Activated CD8-positive, alpha-beta memory T cell treated with anti-CD3 and anti-CD28 coated beads for 48 hours (primary cell): ENCODE results near the gene CASQ2.

Experiments
- DNase-seq, 3 experiments: peaks; one replicate each; pipeline ENCODE4 v3.0.0-alpha.2; 2020; ENCODE audit warnings: low read depth in 2 of 3, low spot score in 2 of 3

The CASQ2 gene

GRCh38 chr1:115697619-115698018 lies 70.9 kb downstream of the CASQ2 start:
- no peak for DNase-seq

GRCh38 chr1:115694805-115695204 lies 73.7 kb downstream of the CASQ2 start:
- no peak for DNase-seq

DNA sequence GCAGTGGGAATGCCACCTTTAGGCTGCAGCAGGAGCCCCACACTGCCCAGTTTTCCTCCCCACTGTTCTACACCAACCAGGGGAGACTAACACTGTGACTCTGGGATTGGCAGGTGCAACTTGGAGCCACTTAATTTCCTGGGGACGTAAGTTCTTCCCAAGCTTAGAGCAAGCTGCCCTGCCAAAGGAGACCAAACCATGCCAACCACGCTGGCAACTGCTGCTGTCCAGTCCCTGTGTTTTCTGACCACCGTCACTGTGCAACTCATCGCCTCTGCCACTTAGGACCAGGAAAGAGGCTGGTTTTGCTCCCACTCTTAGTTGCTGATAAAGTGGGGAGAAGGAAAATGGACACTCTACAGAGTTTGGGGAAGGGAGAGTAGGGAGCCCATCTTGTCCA lies 76.3 kb downstream of the CASQ2 start:
- no peak for DNase-seq

- DNase-seq = no peak
Observed at GRCh38 chr1:115690972-115691371, 77.5 kb downstream of the CASQ2 start.

- no peak for DNase-seq
Observed at GRCh38 chr1:115687744-115688143, 80.8 kb downstream of the CASQ2 start.

GRCh38 chr1:115685029-115685705 lies 83.3 kb downstream of the CASQ2 start:
- no peak for DNase-seq

DNA sequence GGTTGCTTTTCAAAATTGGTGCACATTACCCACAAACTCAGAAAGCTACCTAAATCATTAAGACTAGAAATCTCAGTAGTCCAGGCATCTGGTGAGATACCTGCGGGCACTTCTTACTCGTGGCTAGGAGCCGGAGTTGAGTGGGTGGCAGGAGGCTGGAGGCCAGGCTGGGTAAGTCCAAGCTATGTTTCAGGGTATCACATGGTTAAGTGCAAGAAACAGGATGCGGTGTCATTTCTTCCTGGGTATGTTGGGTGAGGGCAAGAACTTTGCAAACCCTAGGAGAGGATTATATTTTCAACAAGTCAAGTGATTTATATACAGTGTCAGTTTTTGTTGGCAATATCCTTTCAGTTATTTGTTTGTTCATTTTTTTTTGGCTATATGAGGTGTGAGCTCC lies 85.7 kb downstream of the CASQ2 start:
- DNase-seq = no peak

- DNase-seq = no peak
Observed at GRCh38 chr1:115680730-115681111, 87.8 kb downstream of the CASQ2 start.

DNA sequence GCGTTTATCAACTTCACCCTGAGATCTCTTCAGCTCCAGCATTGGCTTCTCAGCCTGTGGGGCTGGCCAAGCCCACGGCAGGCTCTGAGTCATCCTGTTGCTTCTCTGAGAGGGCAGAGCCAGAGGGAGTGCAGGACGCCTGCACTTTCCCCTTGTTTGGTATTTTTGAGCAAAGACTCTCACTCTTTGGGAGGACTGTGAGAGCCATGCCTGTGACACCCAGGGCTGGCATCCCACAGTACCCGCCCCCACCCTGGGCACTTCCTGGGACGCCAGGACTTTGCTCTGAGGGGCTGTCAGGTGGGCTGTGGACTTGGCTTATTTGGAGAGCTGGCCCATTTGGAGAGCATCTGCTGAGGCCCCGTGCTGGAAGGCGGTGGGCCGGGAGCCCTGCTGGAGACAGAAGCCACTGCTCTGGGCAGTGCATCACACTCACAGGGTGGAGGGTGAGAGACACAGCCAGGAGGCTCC lies 89.3 kb downstream of the CASQ2 start:
- DNase-seq = no peak

DNA sequence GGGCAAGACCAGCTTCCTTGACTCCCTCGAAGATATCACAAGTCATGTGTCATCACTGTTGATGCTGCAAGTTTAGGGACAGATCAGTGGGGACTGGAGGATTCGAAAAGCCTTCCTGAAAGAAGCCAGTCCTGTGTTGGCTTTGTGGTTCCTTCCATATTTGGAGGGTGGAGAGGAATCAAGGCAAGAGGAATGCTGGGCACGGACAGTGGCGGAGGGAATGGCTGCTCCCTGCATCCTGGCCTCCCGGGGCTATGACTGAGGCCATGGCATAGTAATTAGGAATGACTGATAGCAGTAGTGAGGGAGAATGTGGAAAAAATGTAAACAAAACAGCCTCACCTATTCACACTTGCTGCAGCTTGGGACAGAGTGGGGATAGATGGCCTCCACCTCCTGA lies 90.4 kb downstream of the CASQ2 start:
- no peak for DNase-seq

GRCh38 chr1:115677565-115677964 lies 90.9 kb downstream of the CASQ2 start:
- DNase-seq = no peak

GRCh38 chr1:115677182-115677555 lies 91.3 kb downstream of the CASQ2 start:
- DNase-seq = no peak

- no peak for DNase-seq
Observed at GRCh38 chr1:115676498-115677181, 91.9 kb downstream of the CASQ2 start.

- DNase-seq = no peak
Observed at GRCh38 chr1:115672224-115673009, 96.1 kb downstream of the CASQ2 start.

- DNase-seq = no peak
Observed at GRCh38 chr1:115671176-115671934, 97.2 kb downstream of the CASQ2 start.

- no peak for DNase-seq
Observed at GRCh38 chr1:115670476-115671175, 97.9 kb downstream of the CASQ2 start.

- no peak for DNase-seq
Observed at GRCh38 chr1:115669886-115670285, 98.6 kb downstream of the CASQ2 start.

DNA sequence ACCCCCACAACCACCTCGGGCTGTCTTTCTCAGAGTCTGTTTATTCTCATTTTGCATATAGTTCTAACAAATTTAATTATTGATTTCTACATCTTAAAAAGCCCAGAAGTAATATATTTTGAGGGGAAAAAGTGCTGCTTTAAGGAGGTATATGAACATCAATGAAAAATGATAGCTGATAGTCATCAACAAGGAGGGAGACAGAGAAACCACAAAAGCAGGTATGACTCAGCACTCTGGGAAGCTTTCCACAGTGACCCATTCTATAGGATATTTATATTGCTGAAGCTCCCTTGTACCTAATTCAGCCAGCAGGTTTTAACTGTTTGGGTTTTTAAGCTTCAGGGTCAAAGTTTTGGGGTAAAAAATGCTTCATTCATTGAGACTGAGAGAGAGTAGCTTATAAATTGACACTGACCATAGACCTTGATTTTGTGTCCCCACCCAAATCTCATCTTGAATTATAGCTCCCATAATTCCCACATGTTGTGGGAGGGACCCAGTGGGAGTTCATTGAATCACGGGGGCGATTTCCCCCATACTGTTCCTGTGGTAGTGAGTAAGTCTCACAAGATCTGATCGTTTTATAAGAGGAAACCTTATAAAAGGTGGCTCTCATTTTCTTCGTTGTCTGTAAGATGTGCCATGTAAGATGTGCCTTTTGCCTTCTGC lies 99.4 kb downstream of the CASQ2 start:
- no peak for DNase-seq

DNA sequence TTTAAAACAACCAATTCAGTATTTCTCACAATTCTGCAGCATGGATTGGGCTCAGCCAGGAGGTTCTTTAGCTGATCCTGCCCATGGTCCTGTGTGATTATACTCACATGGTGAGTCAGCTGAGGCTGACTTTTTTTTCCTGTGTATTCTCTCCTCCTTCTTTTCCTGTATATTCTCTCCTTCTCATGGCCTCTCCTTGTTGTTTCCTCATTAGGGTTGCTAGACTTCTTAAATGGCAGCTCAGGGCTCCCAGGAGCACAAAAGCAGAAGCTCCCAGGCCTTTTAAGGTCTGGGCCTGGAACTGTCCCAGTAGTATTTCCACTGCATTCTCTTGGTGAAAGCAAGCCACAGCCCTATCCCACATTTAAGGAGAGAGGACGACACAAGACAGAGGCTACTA lies 99.9 kb downstream of the CASQ2 start:
- no peak for DNase-seq

DNA sequence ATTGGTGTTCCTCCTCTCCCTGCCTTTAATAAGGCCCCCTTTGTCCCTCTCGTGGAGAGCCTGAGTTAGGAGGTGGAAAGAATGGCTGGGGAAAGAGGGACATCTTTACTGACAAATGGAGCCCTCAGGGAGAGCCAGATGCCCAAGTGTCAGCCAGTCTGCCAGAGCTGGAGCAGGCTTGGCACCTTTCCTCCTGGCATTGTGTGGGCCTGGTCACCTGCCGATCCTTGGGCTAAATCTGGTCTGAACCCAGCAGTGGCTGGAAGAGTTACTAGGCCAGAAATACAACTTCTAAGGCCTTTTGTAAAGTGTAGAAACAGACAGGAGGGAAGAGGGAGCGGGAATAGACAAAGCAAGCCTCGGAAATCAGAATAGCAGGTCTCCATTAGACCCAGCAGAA lies 101.8 kb downstream of the CASQ2 start:
- DNase-seq = no peak
